ENCODE measurements around the gene ZFX. TPM values are rescaled to one million over a fixed set of nuclear protein-coding genes. Genes with fewer than 3 reads are reported as not detected.

ZFX gene
- total and polyA plus RNA-seq, 2 of the 8 experiments (the other 6 are each of a cell fraction or from before 2014, with no cell fraction given), result 2.8 to 22.0 TPM

- H2AK5ac ChIP-seq (ENCODE audit: low read depth, low read length), result no peak overlapping the region
- H2BK20ac ChIP-seq (ENCODE audit: low read length), result no peak overlapping the region
- no peak overlapping the region for H3K9ac ChIP-seq (replicated peaks in 1 of 4; ENCODE audit: extremely low read depth in 1 of 4, low read depth in 3 of 4, low read length in 3 of 4)
- no peaks in the 10 kb centered on the region for H4K20me1 ChIP-seq (replicated peaks in 1 of 2; ENCODE audit: control insufficient read depth in 1 of 2, insufficient read depth in 2 of 2, low read length in 2 of 2)
- H3K23me2 ChIP-seq (ENCODE audit: low read depth, low read length), result no peaks in the 10 kb centered on the region
- no peak overlapping the region for H3K4me2 ChIP-seq (ENCODE audit: insufficient read depth in 1 of 2, low read depth in 2 of 2, low read length in 2 of 2)
- no peak overlapping the region for H2BK15ac ChIP-seq (ENCODE audit: low read length)
- H3K79me1 ChIP-seq (ENCODE audit: low read depth, low read length), result no peaks in the 10 kb centered on the region
- no peak overlapping the region for H4K91ac ChIP-seq (replicated peaks; ENCODE audit: insufficient read length, low read length)
- H2AFZ ChIP-seq (ENCODE audit: low read length), result no peak overlapping the region
- H3K27ac ChIP-seq (ENCODE audit: low read depth, low read length), result no peak overlapping the region
- no peak overlapping the region for H4K8ac ChIP-seq (ENCODE audit: extremely low read depth, insufficient read depth, low read length)
- H3K36me3 ChIP-seq (ENCODE audit: control insufficient read depth in 2 of 4, insufficient read depth in 4 of 4, low read length in 3 of 4), result peaks cover 0 to 5% (median 2%) of the 10 kb centered on the region in 4 experiments; a peak in 3 of 8 replicates
- ChIA-PET POLR2A (ENCODE audit: partially characterized antibody) (no interaction called here), CTCF (ENCODE audit: partially characterized antibody) (no interaction called here)
- no peak overlapping the region for H4K5ac ChIP-seq (ENCODE audit: insufficient read length, low read depth, low read length)
- no peak overlapping the region for H3K4me3 ChIP-seq (ENCODE audit: extremely low read depth in 1 of 4, insufficient read depth in 2 of 4, low read depth in 3 of 4, low read length in 4 of 4)
- H3K23ac ChIP-seq (ENCODE audit: insufficient read length), result no peak overlapping the region
- no peak overlapping the region for H2BK12ac ChIP-seq (ENCODE audit: low read depth, low read length)
- H3K79me2 ChIP-seq (ENCODE audit: control insufficient read depth in 1 of 2, insufficient read depth in 2 of 2, low read length in 2 of 2), result peaks cover 0 to 86% of the 10 kb centered on the region in 2 experiments; a peak in 2 of 4 replicates
- peaks cover 0 to 4% (median 2%) of the 10 kb centered on the region in 4 experiments; a peak in 4 of 7 replicates for H3K4me1 ChIP-seq (replicated peaks in 1 of 4; ENCODE audit: control insufficient read depth in 3 of 4, insufficient read depth in 4 of 4, low read length in 3 of 4)
- no peak overlapping the region for H3K56ac ChIP-seq (replicated peaks; ENCODE audit: insufficient read length, low read depth, low read length)
- H2BK5ac ChIP-seq (ENCODE audit: low read depth, low read length), result no peak overlapping the region
- no peak overlapping the region for H2BK120ac ChIP-seq (replicated peaks; ENCODE audit: low read depth, low read length)
- DNase-seq (ENCODE audit: low read depth in 1 of 2, low spot score in 2 of 2) (no peak), FAIRE-seq (no peak)
- H3K27me3 ChIP-seq (replicated peaks in 1 of 4; ENCODE audit: control insufficient read depth in 3 of 4, extremely low read depth in 1 of 4, insufficient read depth in 3 of 4, low read length in 3 of 4), result no peaks in the 10 kb centered on the region
- no peaks in the 10 kb centered on the region for H3K9me3 ChIP-seq (ENCODE audit: insufficient read depth in 2 of 2, low read depth in 1 of 2, low read length in 1 of 2)
- H3K4ac ChIP-seq (replicated peaks; ENCODE audit: insufficient read length, low read depth, low read length), result no peak overlapping the region
- H3K14ac ChIP-seq (ENCODE audit: insufficient read length), result no peak overlapping the region
- no peak overlapping the region for H3K18ac ChIP-seq (ENCODE audit: extremely low read depth, low read length)
- TF ChIP-seq FOSL1 (IDR thresholded peaks at IDR 0.05; ENCODE audit: insufficient read depth, low read depth, low read length), result no peak
- TF ChIP-seq POLR2A (IDR thresholded peaks at IDR 0.05; ENCODE audit: control extremely low read depth in 1 of 2, low read depth in 2 of 2, low read length in 2 of 2), result no peak
- no peak for TF ChIP-seq RFX5 (IDR thresholded peaks at IDR 0.05; ENCODE audit: borderline replicate concordance, low read depth, low read length)
- no peak for TF ChIP-seq HDAC6 (IDR thresholded peaks at IDR 0.05; ENCODE audit: low read depth, low read length)
- no peak for TF ChIP-seq ATF3 (IDR thresholded peaks at IDR 0.05; ENCODE audit: insufficient read depth, low read depth, low read length)
- no peak for TF ChIP-seq SP4 (IDR thresholded peaks at IDR 0.05; ENCODE audit: low read length)
- no peak for TF ChIP-seq SAP30 (IDR thresholded peaks at IDR 0.05; ENCODE audit: insufficient read depth, insufficient replicate concordance, low read length)
- no peak for TF ChIP-seq KDM4A (IDR thresholded peaks at IDR 0.05; ENCODE audit: low read depth, low read length, severe bottlenecking)
- TF ChIP-seq E2F6 (IDR thresholded peaks at IDR 0.05), result no peak
- no peak for TF ChIP-seq NANOG (IDR thresholded peaks at IDR 0.05; ENCODE audit: insufficient read depth, low read depth, low read length, poor library complexity, severe bottlenecking)
- no peak for TF ChIP-seq EGR1 (IDR thresholded peaks at IDR 0.05; ENCODE audit: borderline replicate concordance, low read depth, low read length)
- TF ChIP-seq RBBP5 (IDR thresholded peaks at IDR 0.05; ENCODE audit: borderline replicate concordance, low read depth, low read length), result no peak
- no peak for TF ChIP-seq TCF12 (IDR thresholded peaks at IDR 0.05; ENCODE audit: low read depth, low read length)
These were observed 18.4 kb downstream of the ZFX start for GRCh38 chrX:24167719-24168472.

Measured in H1 (cell line).